GM23248 (cell line): ENCODE results near the gene MB. TPM values are rescaled to one million over a fixed set of nuclear protein-coding genes. Genes with fewer than 3 reads are reported as not detected.
A peak's percentile ranks its signal among the peaks of the same experiment; 100 is the strongest.
"Not testable (repeated sequence)": the region's sequence is repeated elsewhere in the genome, so short reads cannot be mapped to it uniquely, and the experiment has no call there.

Experiments used
- DNase-seq: peaks from one replicate; pipeline ENCODE4 v3.0.0-alpha.2; 2015
- H2AFZ ChIP-seq: fragments of 200-600 bp; sonication (generic); 2 replicates; pipeline ENCODE4 v1.6.1; 2016; ENCODE audit warnings: antibody characterized with exemption
- H3F3A ChIP-seq: fragments of 200-600 bp; sonication (generic); 2 replicates; pipeline ENCODE4 v1.6.1; 2016; ENCODE audit warnings: mild to moderate bottlenecking, antibody characterized with exemption, mixed run types; ENCODE audit not compliant: insufficient read depth
- H3K27ac ChIP-seq: fragments of 200-600 bp; sonication (generic); 2 replicates; pipeline ENCODE4 v1.5.1; 2016; ENCODE audit warnings: mild to moderate bottlenecking
- H3K27me3 ChIP-seq: fragments of 200-600 bp; sonication (generic); replicated peaks from 2 replicates; pipeline ENCODE4 v1.6.1; 2016; ENCODE audit warnings: mild to moderate bottlenecking; ENCODE audit not compliant: insufficient read depth
- H3K36me3 ChIP-seq: fragments of 200-600 bp; sonication (generic); 2 replicates; pipeline ENCODE4 v1.6.1; 2016; ENCODE audit warnings: low read depth, mild to moderate bottlenecking
- H3K4me1 ChIP-seq: fragments of 200-600 bp; sonication (generic); 2 replicates; pipeline ENCODE4 v1.6.1; 2016; ENCODE audit warnings: mild to moderate bottlenecking; ENCODE audit not compliant: insufficient read depth
- H3K4me2 ChIP-seq: fragments of 200-600 bp; sonication (generic); one replicate; pipeline ENCODE4 v1.6.1; 2016; ENCODE audit warnings: mild to moderate bottlenecking; ENCODE audit not compliant: unreplicated experiment
- H3K4me3 ChIP-seq: fragments of 200-600 bp; sonication (generic); 2 replicates; pipeline ENCODE4 v1.5.1; 2016; ENCODE audit warnings: mild to moderate bottlenecking
- H3K79me2 ChIP-seq: fragments of 200-600 bp; sonication (generic); 2 replicates; pipeline ENCODE4 v1.6.1; 2016; ENCODE audit warnings: mild to moderate bottlenecking; ENCODE audit not compliant: insufficient read depth
- H3K9ac ChIP-seq: fragments of 200-600 bp; sonication (generic); 2 replicates; pipeline ENCODE4 v1.6.1; 2016; ENCODE audit warnings: mild to moderate bottlenecking
- H3K9me2 ChIP-seq: fragments of 200-600 bp; sonication (generic); 2 replicates; pipeline ENCODE4 v1.6.1; 2016; ENCODE audit warnings: mixed run types, mild to moderate bottlenecking, moderate library complexity; ENCODE audit not compliant: insufficient read depth
- H3K9me3 ChIP-seq: fragments of 200-600 bp; sonication (generic); one replicate; pipeline ENCODE4 v1.6.1; 2017; ENCODE audit warnings: low read depth
- H4K20me1 ChIP-seq: fragments of 200-600 bp; sonication (generic); 2 replicates; pipeline ENCODE4 v1.6.0; 2016; ENCODE audit not compliant: insufficient read depth
- EZH2 ChIP-seq: fragments of 200-600 bp; sonication (generic); IDR thresholded peaks from 2 replicates; pipeline ENCODE4 v1.6.1; 2018; ENCODE audit warnings: antibody characterized with exemption, mild to moderate bottlenecking; ENCODE audit not compliant: insufficient read depth, poor library complexity, severe bottlenecking
- EZH2phosphoT487 ChIP-seq: fragments of 200-600 bp; sonication (generic); IDR thresholded peaks from 2 replicates; pipeline ENCODE4 v1.6.1; 2018; ENCODE audit warnings: antibody characterized with exemption, moderate library complexity, mild to moderate bottlenecking, low read depth; ENCODE audit not compliant: insufficient read depth
- WGBS, 2 experiments: methylation state at CpG; one replicate each; pipeline ENCODE4 v1.1.6; 2015 to 2017; ENCODE audit warnings: low lambda C conversion rate in 2 of 2, low coverage in 1 of 2; ENCODE audit errors: missing lambda C conversion rate in 2 of 2; 5-methylcytosine and 5-hydroxymethylcytosine counted together
- in situ Hi-C: fragments of 300-500 bp; cut with MboI; formaldehyde crosslinking; loops from 2 replicates; pipeline ENCODE4 v1.15.0; 2020
- polyA plus RNA-seq: library from polyadenylated mRNA; unstranded; fragments of >200 nt; fragmentation: Nextera tagmentation; extraction: Ambion mirVana; gene quantifications from 2 replicates; pipeline ENCODE4 v1.2.1, GENCODE V29; 2016
- total RNA-seq: library from RNA; depleted of rRNA; stranded (reverse); fragments of >200 nt; shearing (Covaris generic); gene quantifications from 2 replicates; pipeline ENCODE4 v1.2.3, GENCODE V29; 2014

MB gene
- total and polyA plus RNA-seq, 2 experiments from 2014 or later = not detected

DNA sequence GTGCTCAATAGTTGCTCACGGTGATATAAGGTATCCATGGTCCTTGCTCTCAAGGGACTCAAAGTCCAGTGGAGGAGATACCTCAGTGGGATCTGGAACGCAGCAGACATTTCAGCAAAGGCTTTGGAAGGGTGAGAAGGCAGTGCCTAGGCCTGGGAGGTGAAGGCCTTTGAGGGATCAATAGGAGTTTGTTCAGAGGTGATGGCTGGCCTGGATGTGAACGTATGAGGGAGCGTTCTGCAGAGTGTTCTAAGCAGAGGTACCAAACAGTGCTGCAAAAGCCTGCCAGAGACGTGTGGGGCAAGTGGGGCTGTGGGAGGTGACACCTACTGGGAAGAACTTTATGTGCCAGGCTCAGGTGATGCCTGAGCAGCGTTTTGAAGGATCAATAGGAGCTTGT, 7.4 kb upstream of the MB start:
- Histone ChIP-seq H2AFZ (no peak overlapping the region), H4K20me1 (no peaks in the 10 kb centered on the region), H3K4me3 (no peak overlapping the region), H3K9ac (no peak overlapping the region), H3K36me3 (no peaks in the 10 kb centered on the region), H3K9me3 (no peaks in the 10 kb centered on the region), H3K4me1 (peaks cover 17% of the 10 kb centered on the region), H3K27ac (no peak overlapping the region), H3K79me2 (no peaks in the 10 kb centered on the region), H3K9me2 (no peaks in the 10 kb centered on the region), H3K27me3 (no peaks in the 10 kb centered on the region), H3K4me2 (no peak overlapping the region), H3F3A (peaks cover 28% of the 10 kb centered on the region)
- 86 to 92% methylated on average over 6 of the region's 6 CpGs for WGBS, 2 experiments
- in situ Hi-C loops = loop anchor here (10.0 kb wide), 1 partner anchor 500 kb away; no protein-coding TSS in a partner anchor
- TF ChIP-seq EZH2 = no peak
- TF ChIP-seq EZH2phosphoT487 = no peak
- no peak for DNase-seq

GRCh38 chr22:35623885-35624284, 6.8 kb upstream of the MB start:
- WGBS, 2 experiments = 92 to 94% methylated on average over 5 of the region's 5 CpGs
- H3F3A ChIP-seq = peaks cover 22% of the 10 kb centered on the region
- H3K9me2 ChIP-seq, H3K36me3 ChIP-seq, H3K9me3 ChIP-seq, H3K27me3 ChIP-seq, H3K9ac ChIP-seq, H2AFZ ChIP-seq, H3K27ac ChIP-seq, H3K4me3 ChIP-seq, H3K79me2 ChIP-seq, DNase-seq, H3K4me2 ChIP-seq, H3K4me1 ChIP-seq, H4K20me1 ChIP-seq: not testable (repeated sequence)
- in situ Hi-C loops = loop anchor here (10.0 kb wide), 1 partner anchor 501 kb away; no protein-coding TSS in a partner anchor

DNA sequence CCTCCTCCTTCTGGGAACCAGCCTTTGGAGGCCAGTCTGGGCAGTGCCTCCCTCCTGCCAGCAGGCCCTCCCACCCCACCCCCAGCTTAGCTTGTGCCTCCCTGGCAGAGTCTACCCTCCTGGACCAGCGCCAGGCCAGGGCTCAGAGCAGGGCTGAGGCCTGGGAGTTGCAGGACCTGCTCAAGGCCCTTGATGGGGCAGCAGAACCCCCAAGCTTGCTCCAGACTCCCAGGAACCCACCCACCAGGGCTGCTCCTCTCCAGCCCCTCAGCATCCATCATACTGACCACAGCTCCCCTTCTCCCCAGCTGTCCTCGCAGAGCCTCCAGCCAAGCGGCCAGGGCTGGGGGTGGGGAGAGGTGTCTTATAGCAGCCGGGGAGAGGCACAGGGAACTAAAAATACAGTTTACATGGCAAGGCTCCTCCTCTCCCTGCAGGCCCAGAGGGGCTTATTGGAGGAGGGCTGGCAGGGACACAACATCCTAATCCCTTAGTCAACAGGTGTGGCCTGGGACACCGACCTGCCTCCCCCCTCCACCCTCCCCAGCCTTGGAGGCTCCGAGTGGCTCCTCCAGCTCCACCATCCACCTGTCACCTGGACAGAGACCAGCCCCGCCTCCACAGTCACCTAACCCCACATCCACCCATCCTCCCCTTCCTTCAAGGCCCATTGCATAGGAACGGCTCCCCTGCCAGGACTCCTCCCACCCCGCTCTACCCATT, 5.2 kb upstream of the MB start:
- H2AFZ ChIP-seq = no peak overlapping the region
- no peaks in the 10 kb centered on the region for H3K27me3 ChIP-seq
- no peaks in the 10 kb centered on the region for H3K9me2 ChIP-seq
- H3F3A ChIP-seq = peaks cover 15% of the 10 kb centered on the region
- DNase-seq = no peak
- H3K4me3 ChIP-seq = no peak overlapping the region
- in situ Hi-C loops = loop anchor here (10.0 kb wide), 1 partner anchor 502 kb away; no protein-coding TSS in a partner anchor
- TF ChIP-seq EZH2 = no peak
- no peak for TF ChIP-seq EZH2phosphoT487
- no peaks in the 10 kb centered on the region for H4K20me1 ChIP-seq
- H3K9ac ChIP-seq = no peak overlapping the region
- no peak overlapping the region for H3K27ac ChIP-seq
- H3K79me2 ChIP-seq = no peaks in the 10 kb centered on the region
- H3K4me2 ChIP-seq = no peak overlapping the region
- 69 to 72% methylated on average over 9 of the region's 9 CpGs for WGBS, 2 experiments
- no peaks in the 10 kb centered on the region for H3K36me3 ChIP-seq
- H3K4me1 ChIP-seq = no peaks in the 10 kb centered on the region
- H3K9me3 ChIP-seq = no peaks in the 10 kb centered on the region

DNA sequence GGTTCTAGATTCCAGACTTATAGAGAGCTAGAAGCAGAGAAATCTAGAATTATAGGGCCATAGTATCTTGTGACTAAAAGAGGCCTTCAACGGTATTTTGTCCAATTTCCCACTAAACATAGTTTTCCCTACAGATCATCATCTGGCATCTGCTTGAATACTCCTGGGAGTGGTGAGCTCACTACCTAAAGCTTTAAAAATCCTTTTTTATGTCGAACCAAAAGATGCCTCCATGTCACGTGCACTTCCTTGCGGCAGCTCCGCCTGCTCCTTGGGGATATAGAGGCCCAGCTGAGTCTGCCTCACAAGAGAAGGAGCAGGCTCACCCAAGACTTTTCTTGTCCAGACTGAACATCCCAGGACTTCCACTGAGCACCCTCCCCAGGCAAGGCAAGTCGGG, 4.3 kb upstream of the MB start:
- Histone ChIP-seq H3K9me3 (no peaks in the 10 kb centered on the region), H3K4me3 (no peak overlapping the region), H4K20me1 (no peaks in the 10 kb centered on the region), H3K27ac (no peak overlapping the region), H3F3A (peaks cover 9% of the 10 kb centered on the region), H3K79me2 (no peaks in the 10 kb centered on the region), H3K9ac (peak overlapping the region; percentile 33; the same call in 1 of the 2 replicates), H3K27me3 (no peaks in the 10 kb centered on the region), H2AFZ (no peak overlapping the region), H3K4me1 (no peaks in the 10 kb centered on the region), H3K4me2 (no peak overlapping the region), H3K36me3 (no peaks in the 10 kb centered on the region), H3K9me2 (no peaks in the 10 kb centered on the region)
- in situ Hi-C loops = loop anchor here (10.0 kb wide), 1 partner anchor 503 kb away; no protein-coding TSS in a partner anchor
- peak; percentile 24 for DNase-seq
- 59 to 69% methylated on average over 6 of the region's 6 CpGs for WGBS, 2 experiments
- no peak for TF ChIP-seq EZH2phosphoT487
- no peak for TF ChIP-seq EZH2
